ENCODE measurements around the gene TXNDC17.
"Not testable (repeated sequence)": the region's sequence is repeated elsewhere in the genome, so short reads cannot be mapped to it uniquely, and the experiment has no call there.

TXNDC17 gene

GRCh38 chr17:6683081-6683684, 42.3 kb downstream of the TXNDC17 start:
- DNase-seq (ENCODE audit: low read depth in 2 of 2, low spot score in 1 of 2) = no peak

- no peak for DNase-seq (ENCODE audit: low read depth in 2 of 2, low spot score in 1 of 2)
Measured at GRCh38 chr17:6683730-6684459, 43.0 kb downstream of the TXNDC17 start.

- DNase-seq (ENCODE audit: low read depth in 2 of 2, low spot score in 1 of 2) = no peak
Measured at GRCh38 chr17:6684460-6684783, 43.6 kb downstream of the TXNDC17 start.

GRCh38 chr17:6684881-6685767, 44.3 kb downstream of the TXNDC17 start:
- DNase-seq (ENCODE audit: low read depth in 2 of 2, low spot score in 1 of 2) = no peak

- no peak for DNase-seq (ENCODE audit: low read depth in 2 of 2, low spot score in 1 of 2)
Measured at GRCh38 chr17:6686026-6686425, 45.2 kb downstream of the TXNDC17 start.

- DNase-seq (ENCODE audit: low read depth in 2 of 2, low spot score in 1 of 2) = no peak
Measured at GRCh38 chr17:6688944-6689343, 48.1 kb downstream of the TXNDC17 start.

GRCh38 chr17:6690641-6691040, 49.8 kb downstream of the TXNDC17 start:
- no peak for DNase-seq (ENCODE audit: low read depth in 2 of 2, low spot score in 1 of 2)

- no peak for DNase-seq (ENCODE audit: low read depth in 2 of 2, low spot score in 1 of 2)
Measured at GRCh38 chr17:6691546-6691945, 50.7 kb downstream of the TXNDC17 start.

GRCh38 chr17:6691958-6692357, 51.1 kb downstream of the TXNDC17 start:
- DNase-seq (ENCODE audit: low read depth in 2 of 2, low spot score in 1 of 2) = not testable (repeated sequence)

All from stimulated activated CD8-positive, alpha-beta memory T cell treated with anti-CD3 and anti-CD28 coated beads, Interleukin-4, amount 100 ng/mL, for 1 hour (primary cell).